ENCODE results near the gene RPTOR.

The RPTOR gene

GRCh38 chr17:80513892-80514291 lies 30.7 kb upstream of the RPTOR start:
- no peak overlapping the region for H3K18ac ChIP-seq (ENCODE audit: low read length)
- H3K4me1 ChIP-seq (ENCODE audit: control insufficient read depth in 2 of 2, insufficient read depth in 1 of 2, low read depth in 1 of 2, low read length in 2 of 2) = peaks cover 0 to 5% of the 10 kb centered on the region in 2 donors
- peaks cover 0 to 3% of the 10 kb centered on the region in 2 donors for H3K36me3 ChIP-seq (replicated peaks in 1 of 2; ENCODE audit: control insufficient read depth in 2 of 2, insufficient read depth in 2 of 2, low read length in 2 of 2)
- H2BK15ac ChIP-seq (ENCODE audit: low read length) = no peak overlapping the region
- H3K4ac ChIP-seq (ENCODE audit: low read length) = no peak overlapping the region
- no peak overlapping the region for H2AFZ ChIP-seq (ENCODE audit: low read length)
- no peaks in the 10 kb centered on the region for H3K79me1 ChIP-seq (ENCODE audit: low read depth, low read length)
- H2BK120ac ChIP-seq (ENCODE audit: low read depth, low read length) = no peak overlapping the region
- peaks cover 0 to 36% (median 8%) of the 10 kb centered on the region in 3 experiments for H3K27me3 ChIP-seq (ENCODE audit: control insufficient read depth in 3 of 3, insufficient read depth in 3 of 3, low read depth in 1 of 3, low read length in 3 of 3)
- H2BK12ac ChIP-seq (ENCODE audit: low read length) = no peak overlapping the region
- H3K9ac ChIP-seq (ENCODE audit: low read depth, low read length, poor library complexity) = no peak overlapping the region
- peaks cover 0 to 3% of the 10 kb centered on the region in 2 donors for H3K9me3 ChIP-seq (replicated peaks in 1 of 2; ENCODE audit: control insufficient read depth in 2 of 2, insufficient read depth in 1 of 2, low read depth in 1 of 2, low read length in 2 of 2)
- H3K4me2 ChIP-seq (ENCODE audit: insufficient read depth, low read length, poor library complexity, severe bottlenecking) = no peak overlapping the region
- H3K23ac ChIP-seq (ENCODE audit: low read depth, low read length, poor library complexity) = no peak overlapping the region
- H4K8ac ChIP-seq (ENCODE audit: low read depth, low read length) = no peak overlapping the region
- no peak overlapping the region for H3K14ac ChIP-seq (ENCODE audit: low read length)
- no CpG with 5 or more reads among the region's 10 CpGs for WGBS, 2 donors (ENCODE audit: extremely low coverage in 2 of 2, insufficient read length in 2 of 2, insufficient replicate concordance in 1 of 2)
- no peak overlapping the region for H2BK5ac ChIP-seq (ENCODE audit: low read length)
- H3K4me3 ChIP-seq (ENCODE audit: low read length in 2 of 2) = no peak overlapping the region
- H3K27ac ChIP-seq (replicated peaks; ENCODE audit: low read length) = no peak overlapping the region
- H4K91ac ChIP-seq (ENCODE audit: low read depth, low read length, poor library complexity) = no peak overlapping the region
- DNase-seq (ENCODE audit: low spot score) = no peak
- peak overlapping the region; percentile 79 for H2AK5ac ChIP-seq (ENCODE audit: low read depth, low read length)

GRCh38 chr17:80516171-80516932 lies 28.3 kb upstream of the RPTOR start:
- H3K27ac ChIP-seq (replicated peaks; ENCODE audit: low read length) = no peak overlapping the region
- DNase-seq (ENCODE audit: low spot score) = no peak
- H3K18ac ChIP-seq (ENCODE audit: low read length) = peak overlapping the region; percentile 65
- H3K4me2 ChIP-seq (ENCODE audit: insufficient read depth, low read length, poor library complexity, severe bottlenecking) = no peak overlapping the region
- H2AK5ac ChIP-seq (ENCODE audit: low read depth, low read length) = no peak overlapping the region
- peaks cover 0 to under 1% of the 10 kb centered on the region in 2 donors for H3K36me3 ChIP-seq (replicated peaks in 1 of 2; ENCODE audit: control insufficient read depth in 2 of 2, insufficient read depth in 2 of 2, low read length in 2 of 2)
- peak overlapping the region; percentile 37 for H2BK15ac ChIP-seq (ENCODE audit: low read length)
- H2BK120ac ChIP-seq (ENCODE audit: low read depth, low read length) = peak overlapping the region; percentile 90
- H3K27me3 ChIP-seq (ENCODE audit: control insufficient read depth in 3 of 3, insufficient read depth in 3 of 3, low read depth in 1 of 3, low read length in 3 of 3) = peaks cover 0 to 33% (median 2%) of the 10 kb centered on the region in 3 experiments
- no peak overlapping the region for H2BK5ac ChIP-seq (ENCODE audit: low read length)
- no CpG with 5 or more reads among the region's 17 CpGs for WGBS, 2 donors (ENCODE audit: extremely low coverage in 2 of 2, insufficient read length in 2 of 2, insufficient replicate concordance in 1 of 2)
- H4K91ac ChIP-seq (ENCODE audit: low read depth, low read length, poor library complexity) = no peak overlapping the region
- H3K14ac ChIP-seq (ENCODE audit: low read length) = no peak overlapping the region
- no peak overlapping the region for H3K9ac ChIP-seq (ENCODE audit: low read depth, low read length, poor library complexity)
- peak overlapping the region; percentile 3 for H3K23ac ChIP-seq (ENCODE audit: low read depth, low read length, poor library complexity)
- no peak overlapping the region for H3K4me3 ChIP-seq (ENCODE audit: low read length in 2 of 2)
- H2BK12ac ChIP-seq (ENCODE audit: low read length) = no peak overlapping the region
- no peaks in the 10 kb centered on the region for H3K4me1 ChIP-seq (ENCODE audit: control insufficient read depth in 2 of 2, insufficient read depth in 1 of 2, low read depth in 1 of 2, low read length in 2 of 2)
- H3K9me3 ChIP-seq (replicated peaks in 1 of 2; ENCODE audit: control insufficient read depth in 2 of 2, insufficient read depth in 1 of 2, low read depth in 1 of 2, low read length in 2 of 2) = no peaks in the 10 kb centered on the region
- no peak overlapping the region for H3K4ac ChIP-seq (ENCODE audit: low read length)
- no peak overlapping the region for H2AFZ ChIP-seq (ENCODE audit: low read length)
- no peaks in the 10 kb centered on the region for H3K79me1 ChIP-seq (ENCODE audit: low read depth, low read length)
- H4K8ac ChIP-seq (ENCODE audit: low read depth, low read length) = no peak overlapping the region

- H3K18ac ChIP-seq (ENCODE audit: low read length) = no peak overlapping the region
- no peak overlapping the region for H4K8ac ChIP-seq (ENCODE audit: low read depth, low read length)
- no CpG with 5 or more reads among the region's 3 CpGs for WGBS, 2 donors (ENCODE audit: extremely low coverage in 2 of 2, insufficient read length in 2 of 2, insufficient replicate concordance in 1 of 2)
- H2AFZ ChIP-seq (ENCODE audit: low read length) = no peak overlapping the region
- H4K91ac ChIP-seq (ENCODE audit: low read depth, low read length, poor library complexity) = no peak overlapping the region
- H2BK5ac ChIP-seq (ENCODE audit: low read length) = no peak overlapping the region
- no peaks in the 10 kb centered on the region for H3K36me3 ChIP-seq (replicated peaks in 1 of 2; ENCODE audit: control insufficient read depth in 2 of 2, insufficient read depth in 2 of 2, low read length in 2 of 2)
- H2AK5ac ChIP-seq (ENCODE audit: low read depth, low read length) = no peak overlapping the region
- DNase-seq (ENCODE audit: low spot score) = no peak
- H3K27me3 ChIP-seq (ENCODE audit: control insufficient read depth in 3 of 3, insufficient read depth in 3 of 3, low read depth in 1 of 3, low read length in 3 of 3) = peaks cover 0 to 29% (median 0%) of the 10 kb centered on the region in 3 experiments
- no peaks in the 10 kb centered on the region for H3K9me3 ChIP-seq (replicated peaks in 1 of 2; ENCODE audit: control insufficient read depth in 2 of 2, insufficient read depth in 1 of 2, low read depth in 1 of 2, low read length in 2 of 2)
- H3K4me1 ChIP-seq (ENCODE audit: control insufficient read depth in 2 of 2, insufficient read depth in 1 of 2, low read depth in 1 of 2, low read length in 2 of 2) = no peaks in the 10 kb centered on the region
- no peak overlapping the region for H3K4me2 ChIP-seq (ENCODE audit: insufficient read depth, low read length, poor library complexity, severe bottlenecking)
- H3K4me3 ChIP-seq (ENCODE audit: low read length in 2 of 2) = no peak overlapping the region
- no peak overlapping the region for H3K14ac ChIP-seq (ENCODE audit: low read length)
- no peak overlapping the region for H2BK120ac ChIP-seq (ENCODE audit: low read depth, low read length)
- no peak overlapping the region for H3K9ac ChIP-seq (ENCODE audit: low read depth, low read length, poor library complexity)
- no peak overlapping the region for H2BK12ac ChIP-seq (ENCODE audit: low read length)
- no peaks in the 10 kb centered on the region for H3K79me1 ChIP-seq (ENCODE audit: low read depth, low read length)
- no peak overlapping the region for H2BK15ac ChIP-seq (ENCODE audit: low read length)
- H3K27ac ChIP-seq (replicated peaks; ENCODE audit: low read length) = no peak overlapping the region
- no peak overlapping the region for H3K4ac ChIP-seq (ENCODE audit: low read length)
- no peak overlapping the region for H3K23ac ChIP-seq (ENCODE audit: low read depth, low read length, poor library complexity)
These were observed 27.0 kb upstream of the RPTOR start for GRCh38 chr17:80517641-80518040.

GRCh38 chr17:80518392-80518791 lies 26.2 kb upstream of the RPTOR start:
- no peak overlapping the region for H4K91ac ChIP-seq (ENCODE audit: low read depth, low read length, poor library complexity)
- H2BK120ac ChIP-seq (ENCODE audit: low read depth, low read length) = no peak overlapping the region
- H2BK5ac ChIP-seq (ENCODE audit: low read length) = no peak overlapping the region
- H3K4me3 ChIP-seq (ENCODE audit: low read length in 2 of 2) = no peak overlapping the region
- peaks cover 0 to 34% (median 0%) of the 10 kb centered on the region in 3 experiments for H3K27me3 ChIP-seq (ENCODE audit: control insufficient read depth in 3 of 3, insufficient read depth in 3 of 3, low read depth in 1 of 3, low read length in 3 of 3)
- no peaks in the 10 kb centered on the region for H3K36me3 ChIP-seq (replicated peaks in 1 of 2; ENCODE audit: control insufficient read depth in 2 of 2, insufficient read depth in 2 of 2, low read length in 2 of 2)
- DNase-seq (ENCODE audit: low spot score) = no peak
- H3K27ac ChIP-seq (replicated peaks; ENCODE audit: low read length) = no peak overlapping the region
- no peak overlapping the region for H2BK15ac ChIP-seq (ENCODE audit: low read length)
- H3K9me3 ChIP-seq (replicated peaks in 1 of 2; ENCODE audit: control insufficient read depth in 2 of 2, insufficient read depth in 1 of 2, low read depth in 1 of 2, low read length in 2 of 2) = peaks cover 0 to 3% of the 10 kb centered on the region in 2 donors
- H3K4me1 ChIP-seq (ENCODE audit: control insufficient read depth in 2 of 2, insufficient read depth in 1 of 2, low read depth in 1 of 2, low read length in 2 of 2) = no peaks in the 10 kb centered on the region
- H3K23ac ChIP-seq (ENCODE audit: low read depth, low read length, poor library complexity) = no peak overlapping the region
- no peak overlapping the region for H3K18ac ChIP-seq (ENCODE audit: low read length)
- WGBS, 2 donors (ENCODE audit: extremely low coverage in 2 of 2, insufficient read length in 2 of 2, insufficient replicate concordance in 1 of 2) = 100% methylated on average over 1 of the region's 1 CpG; no CpG with 5 or more reads in 1 of the 2 donors
- no peak overlapping the region for H3K9ac ChIP-seq (ENCODE audit: low read depth, low read length, poor library complexity)
- no peaks in the 10 kb centered on the region for H3K79me1 ChIP-seq (ENCODE audit: low read depth, low read length)
- H2AFZ ChIP-seq (ENCODE audit: low read length) = no peak overlapping the region
- no peak overlapping the region for H2BK12ac ChIP-seq (ENCODE audit: low read length)
- H3K4me2 ChIP-seq (ENCODE audit: insufficient read depth, low read length, poor library complexity, severe bottlenecking) = no peak overlapping the region
- H3K14ac ChIP-seq (ENCODE audit: low read length) = no peak overlapping the region
- no peak overlapping the region for H2AK5ac ChIP-seq (ENCODE audit: low read depth, low read length)
- H3K4ac ChIP-seq (ENCODE audit: low read length) = no peak overlapping the region
- H4K8ac ChIP-seq (ENCODE audit: low read depth, low read length) = no peak overlapping the region

Data from neuronal stem cell (in vitro differentiated cells).